H9 (cell line): ENCODE results near the gene DCC. TPM values are rescaled to one million over a fixed set of nuclear protein-coding genes. Genes with fewer than 3 reads are reported as not detected.

Experiments used
- DNase-seq: peaks from one replicate; pipeline ENCODE4 v3.0.0-alpha.2; 2017
- H2AFZ ChIP-seq: one replicate; pipeline ENCODE4 v1.6.1; 2013; ENCODE audit warnings: mild to moderate bottlenecking, low read length, control low read depth, moderate library complexity
- H2AK5ac ChIP-seq: 2 replicates; pipeline ENCODE4 v1.6.1; 2013; ENCODE audit warnings: low read length, control low read depth, mixed read lengths; ENCODE audit not compliant: insufficient read length
- H2BK120ac ChIP-seq: one replicate; pipeline ENCODE4 v1.6.1; 2013; ENCODE audit warnings: low read depth, mild to moderate bottlenecking, low read length, control low read depth, inconsistent platforms; ENCODE audit not compliant: poor library complexity, severe bottlenecking
- H2BK12ac ChIP-seq: 2 replicates; pipeline ENCODE4 v1.6.1; 2013; ENCODE audit warnings: low read length, control low read depth, mixed read lengths, low read depth; ENCODE audit not compliant: insufficient read length
- H2BK15ac ChIP-seq: 2 replicates; pipeline ENCODE4 v1.6.1; 2013; ENCODE audit warnings: low read depth, low read length, control low read depth
- H2BK20ac ChIP-seq: one replicate; pipeline ENCODE4 v1.6.1; 2013; ENCODE audit warnings: low read depth, mild to moderate bottlenecking, low read length, control low read depth, inconsistent platforms; ENCODE audit not compliant: poor library complexity, severe bottlenecking
- H2BK5ac ChIP-seq: 2 replicates; pipeline ENCODE4 v1.6.1; 2013; ENCODE audit warnings: low read length, control low read depth, mixed read lengths; ENCODE audit not compliant: insufficient read length
- H3K14ac ChIP-seq: 2 replicates; pipeline ENCODE4 v1.6.1; 2013; ENCODE audit warnings: low read length, control low read depth; ENCODE audit not compliant: insufficient read depth
- H3K18ac ChIP-seq: 2 replicates; pipeline ENCODE4 v1.6.1; 2013; ENCODE audit warnings: low read depth, mild to moderate bottlenecking, mixed read lengths, low read length, control low read depth; ENCODE audit not compliant: insufficient read length
- H3K23ac ChIP-seq: 2 replicates; pipeline ENCODE4 v1.6.1; 2013; ENCODE audit warnings: low read length, control low read depth, mixed read lengths, low read depth; ENCODE audit not compliant: insufficient read length
- H3K23me2 ChIP-seq: 2 replicates; pipeline ENCODE4 v1.6.1; 2013; ENCODE audit warnings: low read depth, mild to moderate bottlenecking, mixed read lengths, low read length, control low read depth; ENCODE audit not compliant: insufficient read length, poor library complexity, severe bottlenecking
- H3K27ac ChIP-seq: 2 replicates; pipeline ENCODE4 v1.5.1; 2013; ENCODE audit warnings: low read length, control low read depth, mixed read lengths, low read depth; ENCODE audit not compliant: insufficient read length
- H3K27me3 ChIP-seq: 2 replicates; pipeline ENCODE4 v1.6.1; 2013; ENCODE audit warnings: low read length, control low read depth, inconsistent platforms; ENCODE audit not compliant: insufficient read depth
- H3K4ac ChIP-seq: 2 replicates; pipeline ENCODE4 v1.6.1; 2013; ENCODE audit warnings: low read depth, mild to moderate bottlenecking, control low read depth, inconsistent platforms, low read length, moderate library complexity
- H3K4me1 ChIP-seq: 2 replicates; pipeline ENCODE4 v1.6.1; 2013; ENCODE audit warnings: low read length, control low read depth, inconsistent platforms; ENCODE audit not compliant: insufficient read depth
- H3K4me2 ChIP-seq: 2 replicates; pipeline ENCODE4 v1.6.1; 2013; ENCODE audit warnings: low read length, control low read depth, mixed read lengths; ENCODE audit not compliant: insufficient read length, insufficient read depth
- H3K56ac ChIP-seq: 2 replicates; pipeline ENCODE4 v1.6.1; 2013; ENCODE audit warnings: low read depth, mild to moderate bottlenecking, mixed read lengths, low read length, control low read depth; ENCODE audit not compliant: insufficient read length
- H3K79me1 ChIP-seq: 2 replicates; pipeline ENCODE4 v1.6.1; 2013; ENCODE audit warnings: low read depth, mild to moderate bottlenecking, moderate library complexity, low read length, control low read depth, inconsistent platforms; ENCODE audit not compliant: insufficient read depth, poor library complexity, severe bottlenecking
- H3K79me2 ChIP-seq: 2 replicates; pipeline ENCODE4 v1.6.1; 2013; ENCODE audit warnings: low read length, control low read depth, inconsistent platforms; ENCODE audit not compliant: insufficient read depth
- H3K9ac ChIP-seq: 2 replicates; pipeline ENCODE4 v1.6.1; 2013; ENCODE audit warnings: low read length, control low read depth, mixed read lengths; ENCODE audit not compliant: insufficient read length; ENCODE audit errors: extremely low read depth
- H3K9me3 ChIP-seq: one replicate; pipeline ENCODE4 v1.6.1; 2013; ENCODE audit warnings: low read depth, low read length, inconsistent platforms; ENCODE audit not compliant: control insufficient read depth
- H3T11ph ChIP-seq: one replicate; pipeline ENCODE4 v1.6.1; 2013; ENCODE audit warnings: mild to moderate bottlenecking, low read length, control low read depth, inconsistent platforms
- H4K20me1 ChIP-seq: one replicate; pipeline ENCODE4 v1.6.1; 2013; ENCODE audit not compliant: control insufficient read depth, insufficient read length, insufficient read depth
- H4K5ac ChIP-seq: 2 replicates; pipeline ENCODE4 v1.6.1; 2013; ENCODE audit warnings: low read depth, mild to moderate bottlenecking, mixed read lengths, low read length, control low read depth; ENCODE audit not compliant: insufficient read length
- H4K8ac ChIP-seq: replicated peaks from 2 replicates; pipeline ENCODE4 v1.6.1; 2013; ENCODE audit warnings: low read length, control low read depth, mixed read lengths, low read depth; ENCODE audit not compliant: insufficient read length
- H4K91ac ChIP-seq: 2 replicates; pipeline ENCODE4 v1.6.1; 2013; ENCODE audit warnings: low read depth, mild to moderate bottlenecking, moderate library complexity, mixed read lengths, low read length, control low read depth; ENCODE audit not compliant: insufficient read length
- H3K27ac Mint-ChIP-seq, 3 experiments: 2 replicates in 2 of 3; 3 replicates in 1 of 3; pipeline ENCODE4 v1.8.0; 2020 to 2021; ENCODE audit warnings: mixed read lengths in 3 of 3, mild to moderate bottlenecking in 1 of 3, moderate library complexity in 1 of 3
- H3K27me3 Mint-ChIP-seq: 2 replicates; pipeline ENCODE4 v1.8.0; 2021; ENCODE audit warnings: low read depth, mild to moderate bottlenecking, moderate library complexity, mixed read lengths
- H3K36me3 Mint-ChIP-seq, 3 experiments: 2 replicates in 2 of 3; 3 replicates in 1 of 3; pipeline ENCODE4 v1.8.0; 2020 to 2021; ENCODE audit warnings: low read depth in 3 of 3, mixed read lengths in 3 of 3; ENCODE audit not compliant: insufficient read depth in 1 of 3
- H3K4me1 Mint-ChIP-seq, 2 experiments: 2 replicates each; pipeline ENCODE4 v1.8.0; 2020; ENCODE audit warnings: mixed read lengths in 2 of 2
- H3K4me3 Mint-ChIP-seq, 2 experiments: 2 replicates in 1 of 2; 3 replicates in 1 of 2; pipeline ENCODE4 v1.8.0; 2020 to 2021; ENCODE audit warnings: mild to moderate bottlenecking in 2 of 2, mixed read lengths in 2 of 2, moderate library complexity in 1 of 2
- H3K9me3 Mint-ChIP-seq, 2 experiments: 2 replicates in 1 of 2; 3 replicates in 1 of 2; pipeline ENCODE4 v1.8.0; 2020; ENCODE audit warnings: mild to moderate bottlenecking in 2 of 2, mixed read lengths in 2 of 2, moderate library complexity in 1 of 2
- CTCF ChIP-seq: fragments of 200-600 bp; sonication (generic); conservative IDR thresholded peaks from 3 replicates; pipeline ENCODE4 v1.8.0; 2021; ENCODE audit warnings: antibody characterized with exemption, mild to moderate bottlenecking
- total RNA-seq: library from RNA; stranded (reverse); gene quantifications from 2 replicates; pipeline ENCODE4 v1.2.1, GENCODE V29; 2021

The DCC gene
- total RNA-seq, 1 experiment from 2014 or later: 0.35 TPM

GRCh38 chr18:53458268-53458667 lies 1118.3 kb downstream of the DCC start:
- Histone ChIP-seq H3K79me2 (no peaks in the 10 kb centered on the region), H4K91ac (no peak overlapping the region), H4K20me1 (no peaks in the 10 kb centered on the region), H4K5ac (no peak overlapping the region), H2BK120ac (no peak overlapping the region), H3K14ac (no peak overlapping the region), H3K4me1 (no peaks in the 10 kb centered on the region; the same call in 1 of the 2 replicates), H3T11ph (no peak overlapping the region), H3K9ac (no peak overlapping the region), H3K56ac (no peak overlapping the region), H3K9me3 (no peaks in the 10 kb centered on the region), H2AFZ (no peak overlapping the region), H3K23me2 (no peaks in the 10 kb centered on the region), H2BK20ac (no peak overlapping the region), H3K4ac (no peak overlapping the region), H2BK15ac (no peak overlapping the region), H2BK12ac (no peak overlapping the region), H3K4me2 (no peak overlapping the region), H4K8ac (no peak overlapping the region), H3K23ac (no peak overlapping the region), H2AK5ac (no peak overlapping the region), H3K27ac (no peak overlapping the region), H2BK5ac (no peak overlapping the region), H3K27me3 (no peaks in the 10 kb centered on the region), H3K18ac (no peak overlapping the region), H3K79me1 (no peaks in the 10 kb centered on the region)
- no peak overlapping the region for H3K27ac Mint-ChIP-seq
- no peak for TF ChIP-seq CTCF
- no peak for DNase-seq
- peaks cover 0 to 2% of the 10 kb centered on the region in 2 experiments; a peak in 2 of 5 replicates for H3K9me3 Mint-ChIP-seq
- H3K27me3 Mint-ChIP-seq: no peaks in the 10 kb centered on the region; the same call in 1 of the 2 replicates
- no peak overlapping the region for H3K4me3 Mint-ChIP-seq
- H3K4me1 Mint-ChIP-seq: peaks cover 17 to 24% of the 10 kb centered on the region in 2 experiments
- H3K36me3 Mint-ChIP-seq: peaks cover 2 to 5% (median 3%) of the 10 kb centered on the region in 3 experiments; a peak in 5 of 7 replicates
